Neural progenitor cell (in vitro differentiated cells): ENCODE data around the gene MORC2. TPM values are rescaled to one million over a fixed set of nuclear protein-coding genes. Genes with fewer than 3 reads are reported as not detected.
A peak's percentile ranks its signal among the peaks of the same experiment; 100 is the strongest.

Source experiments
- DNase-seq: peaks from one replicate; pipeline ENCODE4 v3.0.0-alpha.2; 2016; ENCODE audit warnings: low spot score
- H2AFZ ChIP-seq: fragments of 200-600 bp; sonication (generic); replicated peaks from 2 replicates; pipeline ENCODE4 v1.6.1; 2016; ENCODE audit warnings: antibody characterized with exemption
- H3F3A ChIP-seq: fragments of 200-600 bp; sonication (generic); 2 replicates; pipeline ENCODE4 v1.6.1; 2016; ENCODE audit warnings: antibody characterized with exemption, low read depth
- H3K27ac ChIP-seq: fragments of 200-600 bp; sonication (generic); 2 replicates; pipeline ENCODE4 v1.5.1; 2016; ENCODE audit warnings: mild to moderate bottlenecking
- H3K27me3 ChIP-seq: fragments of 200-600 bp; sonication (generic); 2 replicates; pipeline ENCODE4 v1.6.1; 2016; ENCODE audit warnings: mild to moderate bottlenecking, moderate library complexity
- H3K36me3 ChIP-seq: fragments of 200-600 bp; sonication (generic); 2 replicates; pipeline ENCODE4 v1.5.1; 2016
- H3K4me1 ChIP-seq: fragments of 200-600 bp; sonication (generic); 2 replicates; pipeline ENCODE4 v1.6.1; 2016; ENCODE audit warnings: mixed run types
- H3K4me2 ChIP-seq: fragments of 200-600 bp; sonication (generic); 2 replicates; pipeline ENCODE4 v1.6.1; 2016
- H3K4me3 ChIP-seq: fragments of 200-600 bp; sonication (generic); 2 replicates; pipeline ENCODE4 v1.5.1; 2016
- H3K79me2 ChIP-seq: fragments of 200-600 bp; sonication (generic); 2 replicates; pipeline ENCODE4 v1.6.1; 2016; ENCODE audit warnings: low read depth
- H3K9ac ChIP-seq: fragments of 200-600 bp; sonication (generic); 2 replicates; pipeline ENCODE4 v1.6.1; 2016
- H3K9me3 ChIP-seq: fragments of 200-600 bp; sonication (generic); 2 replicates; pipeline ENCODE4 v1.5.1; 2016; ENCODE audit warnings: low read depth
- H4K20me1 ChIP-seq: fragments of 200-600 bp; sonication (generic); 2 replicates; pipeline ENCODE4 v1.6.1; 2016; ENCODE audit warnings: low read depth
- H3K27ac Mint-ChIP-seq: 3 replicates; pipeline ENCODE4 v1.8.0; 2021; ENCODE audit warnings: mixed read lengths
- H3K27me3 Mint-ChIP-seq: 2 replicates; pipeline ENCODE4 v1.8.0; 2022; ENCODE audit warnings: low read depth, mild to moderate bottlenecking, inconsistent platforms, moderate library complexity, mixed read lengths; ENCODE audit not compliant: insufficient read depth
- H3K36me3 Mint-ChIP-seq: 3 replicates; pipeline ENCODE4 v1.8.0; 2021; ENCODE audit warnings: mixed read lengths
- H3K4me1 Mint-ChIP-seq: 3 replicates; pipeline ENCODE4 v1.8.0; 2021; ENCODE audit warnings: mixed read lengths
- H3K4me3 Mint-ChIP-seq: 3 replicates; pipeline ENCODE4 v1.8.0; 2021; ENCODE audit warnings: mild to moderate bottlenecking, moderate library complexity, mixed read lengths
- H3K9me3 Mint-ChIP-seq: 3 replicates; pipeline ENCODE4 v1.8.0; 2020; ENCODE audit warnings: mixed read lengths
- CTCF ChIP-seq: fragments of 200-600 bp; sonication (generic); IDR thresholded peaks from 2 replicates; pipeline ENCODE4 v1.5.1; 2017; ENCODE audit warnings: antibody characterized with exemption, mild to moderate bottlenecking
- EZH2 ChIP-seq: fragments of 200-600 bp; sonication (generic); IDR thresholded peaks from 2 replicates; pipeline ENCODE4 v1.6.1; 2017; ENCODE audit warnings: antibody characterized with exemption, mild to moderate bottlenecking, moderate library complexity
- EZH2phosphoT487 ChIP-seq: fragments of 200-600 bp; sonication (generic); IDR thresholded peaks from 2 replicates; pipeline ENCODE4 v1.6.1; 2017; ENCODE audit warnings: antibody characterized with exemption
- total RNA-seq: library from RNA; depleted of rRNA; stranded (reverse); fragments of >200 nt; gene quantifications from 2 replicates; pipeline ENCODE4 v1.2.3, GENCODE V29; 2015; ENCODE audit warnings: low replicate concordance

MORC2 gene
- total RNA-seq, 1 donor from 2014 or later = 29.8 TPM

- Histone ChIP-seq H3K4me1 (no peaks in the 10 kb centered on the region), H3K4me3 (no peak overlapping the region), H4K20me1 (no peaks in the 10 kb centered on the region), H3K9me3 (no peaks in the 10 kb centered on the region), H3K9ac (no peak overlapping the region), H3K79me2 (no peaks in the 10 kb centered on the region), H3K4me2 (no peak overlapping the region), H3F3A (no peaks in the 10 kb centered on the region), H3K27me3 (no peaks in the 10 kb centered on the region), H2AFZ (no peak overlapping the region), H3K27ac (no peak overlapping the region), H3K36me3 (no peaks in the 10 kb centered on the region)
- Mint-ChIP-seq H3K27me3 (peaks cover 7% of the 10 kb centered on the region), H3K4me1 (no peaks in the 10 kb centered on the region), H3K9me3 (no peaks in the 10 kb centered on the region), H3K4me3 (no peak overlapping the region), H3K36me3 (peaks cover 5% of the 10 kb centered on the region), H3K27ac (no peak overlapping the region)
- TF ChIP-seq CTCF (peak; percentile 73), EZH2 (no peak), EZH2phosphoT487 (no peak)
- peak; percentile 61 for DNase-seq
These were observed 77.7 kb downstream of the MORC2 start for GRCh38 chr22:30890686-30891442.

DNA sequence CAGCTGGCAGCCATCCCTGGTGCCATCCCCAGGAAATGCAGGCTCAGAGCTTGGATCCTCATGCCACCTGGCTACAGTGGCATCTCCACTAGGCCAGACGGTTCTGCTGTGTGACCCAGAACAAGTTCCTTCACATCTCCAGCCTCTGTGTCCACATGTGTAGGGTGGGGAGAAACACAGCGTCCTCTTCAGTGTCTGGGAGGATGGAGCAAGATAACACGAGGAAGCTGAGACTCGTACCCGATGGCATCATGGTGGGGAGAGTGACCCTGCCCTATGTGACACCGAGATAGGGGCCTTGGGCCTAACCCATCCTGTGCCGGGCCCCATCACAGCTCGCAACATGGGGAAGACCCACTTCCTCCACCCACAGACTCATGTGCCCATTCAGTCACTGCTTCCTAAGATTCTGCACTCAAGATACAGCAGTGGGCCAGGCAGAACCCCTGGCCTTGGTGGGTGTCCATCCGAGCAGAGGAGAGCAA is 78.5 kb downstream of the MORC2 start:
- no peaks in the 10 kb centered on the region for H3K79me2 ChIP-seq
- H3K27me3 ChIP-seq = no peaks in the 10 kb centered on the region
- H3K4me3 ChIP-seq = no peak overlapping the region
- Mint-ChIP-seq H3K4me3 (no peak overlapping the region), H3K9me3 (no peaks in the 10 kb centered on the region), H3K27ac (no peak overlapping the region), H3K4me1 (no peaks in the 10 kb centered on the region), H3K27me3 (peaks cover 7% of the 10 kb centered on the region), H3K36me3 (peaks cover 5% of the 10 kb centered on the region)
- no peaks in the 10 kb centered on the region for H3F3A ChIP-seq
- H2AFZ ChIP-seq = no peak overlapping the region
- no peaks in the 10 kb centered on the region for H3K4me1 ChIP-seq
- H3K4me2 ChIP-seq = no peak overlapping the region
- no peak for TF ChIP-seq CTCF
- H4K20me1 ChIP-seq = no peaks in the 10 kb centered on the region
- no peak overlapping the region for H3K27ac ChIP-seq
- H3K9me3 ChIP-seq = no peaks in the 10 kb centered on the region
- no peak overlapping the region for H3K9ac ChIP-seq
- DNase-seq = no peak
- no peaks in the 10 kb centered on the region for H3K36me3 ChIP-seq

DNA sequence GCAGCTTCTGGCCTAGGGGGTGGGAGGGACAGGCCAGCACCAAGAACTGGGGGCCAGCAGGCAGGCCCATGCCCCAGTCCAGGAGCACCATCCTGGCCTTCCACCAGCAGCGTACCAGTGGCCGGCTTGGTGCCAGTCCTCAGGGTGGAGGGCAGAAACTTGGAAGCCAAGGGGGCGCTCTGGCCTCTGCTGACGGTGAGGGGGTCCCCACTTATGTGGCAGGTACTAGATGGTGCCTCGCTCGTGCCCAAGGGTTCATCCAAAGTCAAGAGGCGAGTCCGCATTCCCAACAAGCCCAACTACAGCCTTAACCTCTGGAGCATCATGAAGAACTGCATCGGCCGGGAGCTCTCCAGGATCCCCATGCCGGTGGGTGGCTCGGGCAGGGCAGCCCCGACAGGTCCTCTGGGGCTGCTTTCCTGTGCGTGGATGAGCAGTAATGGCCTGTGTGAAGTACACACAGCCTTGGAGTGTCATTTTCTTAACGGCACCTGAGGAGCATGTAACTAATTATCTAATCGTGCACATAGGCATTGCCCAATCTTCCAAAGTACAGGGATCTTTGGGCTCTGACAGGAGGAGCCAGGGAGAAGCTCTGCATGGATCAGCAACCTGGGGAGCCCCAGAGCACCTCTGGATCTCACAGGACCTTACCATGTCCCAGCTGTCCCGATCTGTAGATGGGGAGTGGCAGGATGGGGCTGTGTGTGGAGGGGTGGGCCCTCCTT is 79.1 kb downstream of the MORC2 start:
- Mint-ChIP-seq H3K9me3 (no peaks in the 10 kb centered on the region), H3K36me3 (peaks cover 5% of the 10 kb centered on the region), H3K27ac (no peak overlapping the region), H3K4me1 (no peaks in the 10 kb centered on the region), H3K4me3 (no peak overlapping the region), H3K27me3 (peaks cover 7% of the 10 kb centered on the region)
- no peak overlapping the region for H3K4me2 ChIP-seq
- no peaks in the 10 kb centered on the region for H4K20me1 ChIP-seq
- H3K4me1 ChIP-seq = no peaks in the 10 kb centered on the region
- no peaks in the 10 kb centered on the region for H3F3A ChIP-seq
- no peak for TF ChIP-seq EZH2
- no peak for TF ChIP-seq EZH2phosphoT487
- no peak for TF ChIP-seq CTCF
- H2AFZ ChIP-seq = no peak overlapping the region
- no peaks in the 10 kb centered on the region for H3K9me3 ChIP-seq
- no peak overlapping the region for H3K9ac ChIP-seq
- no peak for DNase-seq
- H3K79me2 ChIP-seq = no peaks in the 10 kb centered on the region
- H3K27me3 ChIP-seq = no peaks in the 10 kb centered on the region
- H3K27ac ChIP-seq = no peak overlapping the region
- no peaks in the 10 kb centered on the region for H3K36me3 ChIP-seq
- no peak overlapping the region for H3K4me3 ChIP-seq
